SIG-M5 treated with dmso at 0.1 percent for 504 hours (cell line): ENCODE data around the gene CLEC4M.
A peak's percentile ranks its signal among the peaks of the same experiment; 100 is the strongest.

Experiments
- DNase-seq: peaks from one replicate; lab custom pipeline; 2025; ENCODE audit not compliant: unreplicated experiment; lab: John Stamatoyannopoulos, UW

CLEC4M gene, protein sequence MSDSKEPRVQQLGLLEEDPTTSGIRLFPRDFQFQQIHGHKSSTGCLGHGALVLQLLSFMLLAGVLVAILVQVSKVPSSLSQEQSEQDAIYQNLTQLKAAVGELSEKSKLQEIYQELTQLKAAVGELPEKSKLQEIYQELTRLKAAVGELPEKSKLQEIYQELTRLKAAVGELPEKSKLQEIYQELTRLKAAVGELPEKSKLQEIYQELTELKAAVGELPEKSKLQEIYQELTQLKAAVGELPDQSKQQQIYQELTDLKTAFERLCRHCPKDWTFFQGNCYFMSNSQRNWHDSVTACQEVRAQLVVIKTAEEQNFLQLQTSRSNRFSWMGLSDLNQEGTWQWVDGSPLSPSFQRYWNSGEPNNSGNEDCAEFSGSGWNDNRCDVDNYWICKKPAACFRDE

DNA sequence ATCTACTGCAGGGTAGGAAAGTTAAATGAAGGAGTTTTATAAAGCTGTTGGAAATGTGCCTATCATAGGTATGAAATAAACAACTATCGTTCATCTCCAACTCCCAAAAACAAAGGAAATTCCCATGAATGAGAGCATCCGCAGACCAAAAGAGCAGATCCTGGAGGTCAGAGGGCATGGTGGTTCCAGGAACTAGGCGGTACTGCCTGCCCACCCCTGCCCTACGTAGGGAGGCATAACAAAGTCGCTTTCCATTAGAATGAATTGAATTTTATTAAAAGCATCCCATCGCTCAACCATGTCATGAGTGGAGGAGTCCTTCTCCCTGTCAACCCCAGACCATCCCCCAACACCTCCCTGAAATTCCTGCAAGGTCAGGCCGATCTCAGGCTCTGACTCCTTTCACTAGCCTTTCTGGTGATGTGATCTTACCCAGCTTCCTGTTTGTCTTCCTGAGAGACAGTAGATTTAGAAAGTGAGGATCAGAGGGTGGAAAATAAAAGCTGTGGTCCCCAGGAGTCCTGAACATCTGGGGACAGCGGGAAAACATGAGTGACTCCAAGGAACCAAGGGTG, at the start of gene CLEC4M:
CLEC4M (plus strand) TSS at position 525 of the 575 bp plus-strand sequence; CDS start at position 549, 24 bp downstream.
- no peak for DNase-seq

DNA sequence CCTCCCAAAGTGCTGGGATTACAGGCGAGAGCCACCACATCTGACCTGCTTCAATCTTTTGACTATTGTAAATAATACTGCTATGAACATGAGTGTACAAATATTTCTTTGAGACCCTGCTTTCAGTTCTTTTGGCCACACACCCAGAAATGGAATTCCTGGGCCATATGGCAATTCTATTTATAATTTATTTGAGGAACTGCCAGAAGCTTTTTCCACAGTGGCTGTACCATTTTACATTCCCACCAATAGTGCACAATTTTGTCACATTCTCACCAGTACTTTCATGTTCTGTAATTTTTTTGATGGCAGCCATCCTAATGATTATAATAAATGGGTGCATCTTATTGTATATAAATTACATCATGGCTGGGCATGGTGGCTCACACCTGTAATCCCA, 47.4 kb upstream of the CLEC4M start:
- DNase-seq, result no peak

DNA sequence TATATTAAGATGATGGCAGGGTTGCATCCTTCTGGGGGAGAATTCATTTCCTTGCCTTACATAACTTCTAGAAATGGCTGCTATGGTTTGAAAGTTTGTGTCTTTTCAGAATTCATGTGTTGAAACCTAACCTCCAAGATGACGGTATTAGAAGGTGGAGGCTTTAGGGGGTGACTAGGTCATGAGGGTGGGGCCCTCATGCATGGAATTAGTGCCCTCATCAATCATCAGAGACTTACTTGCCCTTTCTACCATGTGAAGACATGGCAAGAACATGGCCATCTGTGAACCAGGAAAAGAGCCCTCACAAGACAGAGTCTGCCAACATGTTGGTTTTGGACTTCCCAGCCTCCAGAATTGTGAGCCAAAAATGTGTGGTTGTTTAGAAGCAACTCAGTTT, 46.3 kb upstream of the CLEC4M start:
- no peak for DNase-seq

DNA sequence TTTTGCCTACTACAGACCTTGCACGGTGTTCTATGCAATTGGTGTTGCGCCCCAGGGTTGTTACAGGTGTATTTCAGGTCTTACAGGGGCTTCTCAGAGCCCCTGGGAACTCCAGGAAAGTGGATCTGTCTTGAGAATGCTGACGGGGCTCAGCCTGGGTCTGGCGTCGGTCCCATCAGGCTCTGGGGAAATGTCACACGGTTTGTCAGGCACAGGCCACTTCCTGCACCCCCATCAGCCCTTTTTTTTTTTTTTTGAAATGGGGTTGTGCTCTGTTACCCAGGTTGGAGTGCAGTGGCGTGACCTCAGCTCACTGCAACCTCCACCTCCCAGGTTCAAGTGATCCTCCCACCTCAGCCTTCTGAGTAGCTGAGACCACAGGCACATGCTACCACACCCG, 44.4 kb upstream of the CLEC4M start:
- no peak for DNase-seq

DNA sequence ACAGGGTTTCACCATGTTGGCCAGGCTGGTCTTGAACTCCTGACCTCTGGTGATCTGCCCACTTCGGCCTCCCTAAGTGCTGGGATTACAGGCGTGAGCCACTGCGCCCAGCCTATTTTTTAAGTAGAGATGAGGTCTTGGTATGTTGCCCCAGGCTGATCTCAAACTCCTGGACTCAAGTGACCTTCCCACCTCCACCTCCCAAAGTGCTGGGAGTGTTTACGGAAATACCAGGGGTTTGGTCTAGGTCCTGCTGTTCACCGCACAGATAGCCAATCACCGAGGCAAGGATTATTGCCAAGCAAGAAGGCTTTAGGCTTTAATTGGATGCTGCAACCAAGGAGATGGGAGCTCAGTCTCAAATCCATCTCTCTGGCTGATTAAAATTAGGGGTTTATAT, 42.7 kb upstream of the CLEC4M start:
- DNase-seq, result no peak

DNA sequence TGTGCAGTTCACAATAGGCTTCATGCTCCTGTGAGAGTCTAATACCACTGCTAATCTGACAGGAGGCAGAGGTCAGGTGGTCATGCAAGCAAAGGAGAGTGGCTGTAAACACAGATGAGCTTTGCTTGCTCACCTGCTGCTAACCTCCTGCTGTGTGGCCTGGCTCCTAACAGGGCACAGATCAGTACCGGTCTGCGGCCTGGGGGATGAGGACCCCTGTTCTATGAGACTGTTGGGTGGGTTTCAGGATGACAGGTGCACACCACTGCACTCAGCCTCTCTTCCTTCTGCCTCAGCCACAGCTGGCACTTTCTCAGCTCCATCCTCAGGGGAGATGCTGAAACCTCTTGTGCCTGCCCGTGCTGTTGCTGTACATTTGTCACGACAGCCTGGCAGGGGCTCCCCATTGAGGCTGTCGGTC, 40.8 kb upstream of the CLEC4M start:
- no peak for DNase-seq

DNA sequence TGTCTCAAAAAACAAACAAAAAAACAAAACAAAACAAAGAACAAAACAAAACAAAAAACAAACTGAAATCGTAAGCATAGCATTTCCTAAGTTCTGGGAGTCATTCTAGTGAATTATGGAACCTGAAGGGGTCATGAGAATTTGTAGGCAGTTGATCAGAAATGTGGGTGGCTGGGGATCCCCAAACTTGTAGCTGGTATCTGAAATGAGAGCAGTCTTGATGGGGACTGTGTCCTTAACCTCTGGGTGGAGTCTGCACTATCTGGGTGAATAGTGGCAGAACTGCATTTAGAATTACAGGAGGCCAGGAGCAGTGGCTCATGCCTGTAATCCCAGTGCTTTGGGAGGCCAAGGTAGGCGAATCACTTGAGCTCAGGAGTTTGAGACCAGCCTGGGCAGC, 37.3 kb upstream of the CLEC4M start:
- no peak for DNase-seq

DNA sequence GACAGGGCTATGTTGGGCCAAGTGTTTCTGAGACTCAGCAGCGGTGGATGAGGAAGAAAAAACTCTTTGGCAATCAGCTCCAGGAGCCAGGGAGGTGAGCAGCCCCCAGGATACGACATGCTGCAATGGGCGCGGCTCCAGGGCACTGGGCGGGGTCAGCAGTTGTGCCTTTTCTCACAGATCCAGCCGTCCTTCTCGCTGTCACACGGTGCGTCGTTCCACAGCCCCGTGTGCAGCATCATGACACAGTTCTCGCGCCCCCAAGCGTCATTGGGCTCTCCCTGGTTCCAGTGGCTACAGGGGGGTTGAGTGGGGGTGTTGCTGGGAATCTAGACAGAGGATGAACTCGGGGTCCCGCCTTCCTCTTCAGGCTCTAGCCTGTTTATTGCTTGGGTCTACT, 33.8 kb upstream of the CLEC4M start:
- peak; percentile 57 for DNase-seq

DNA sequence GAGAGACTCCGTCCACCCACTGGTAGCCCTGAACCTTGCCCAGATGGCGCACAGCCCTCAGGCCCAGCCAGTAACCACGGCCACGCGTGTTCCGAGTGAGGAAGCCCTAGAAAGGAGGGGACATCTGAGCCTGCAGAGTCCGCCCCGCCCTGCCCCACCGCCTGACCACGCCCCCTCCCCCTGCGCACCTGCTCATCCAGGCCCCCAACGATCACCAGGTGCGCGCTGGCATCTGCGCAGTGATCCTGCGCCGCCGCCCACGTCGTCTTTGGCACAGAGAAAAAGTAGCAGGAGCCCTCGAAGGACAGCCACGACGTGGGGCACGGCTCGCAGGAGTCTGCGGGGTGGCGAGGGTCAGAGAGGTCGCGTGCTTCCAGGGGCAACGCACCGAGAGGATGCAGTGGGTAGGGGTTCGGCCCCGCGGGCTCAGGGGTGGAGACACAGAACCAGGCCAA, 33.2 kb upstream of the CLEC4M start:
- no peak for DNase-seq

DNA sequence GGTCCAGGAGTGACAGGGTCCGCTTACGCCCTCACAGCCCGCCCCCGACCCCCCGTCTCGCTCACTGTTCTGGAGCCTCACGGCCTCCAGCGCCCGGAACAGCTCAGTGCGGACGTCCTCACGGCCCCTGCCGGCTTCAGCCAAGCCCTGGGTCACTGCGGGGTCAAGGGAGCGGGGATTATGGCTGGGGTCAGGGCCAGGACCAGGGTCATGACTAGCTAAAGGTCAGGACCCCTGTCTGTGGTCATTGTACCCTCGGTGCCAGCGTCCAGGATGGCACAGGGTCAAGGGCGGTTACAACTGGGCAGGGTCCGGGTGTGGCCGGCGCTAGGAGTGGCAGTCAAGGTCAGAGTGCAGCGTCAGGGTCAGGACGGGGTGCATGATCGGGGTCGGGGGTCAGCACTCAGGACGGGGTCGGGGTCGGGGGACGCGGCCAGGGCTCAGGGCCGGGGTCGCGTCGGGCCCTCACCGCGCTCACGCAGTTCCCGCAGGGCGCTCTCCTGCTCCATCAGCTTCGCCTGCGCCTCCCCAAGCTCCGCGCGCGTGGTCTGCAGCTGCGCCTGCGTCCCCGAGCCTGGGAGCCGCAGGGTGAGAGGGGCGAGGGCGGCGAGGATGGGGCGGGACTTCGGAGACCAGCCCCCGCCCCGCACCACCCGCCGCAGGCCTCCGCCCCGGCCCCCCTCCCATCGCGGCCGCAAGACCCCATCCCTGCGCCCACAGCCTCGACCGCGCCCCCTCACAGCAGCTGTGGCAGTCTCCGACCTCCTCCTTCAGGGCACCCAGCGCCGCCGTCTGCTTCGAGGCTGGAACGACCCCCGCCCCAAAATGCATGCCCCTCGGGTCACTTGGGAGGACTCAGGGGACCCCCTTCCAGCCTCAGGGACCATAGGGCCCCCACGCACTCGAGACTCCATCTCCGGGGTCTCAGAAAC, 32.5 kb upstream of the CLEC4M start:
- no peak for DNase-seq

DNA sequence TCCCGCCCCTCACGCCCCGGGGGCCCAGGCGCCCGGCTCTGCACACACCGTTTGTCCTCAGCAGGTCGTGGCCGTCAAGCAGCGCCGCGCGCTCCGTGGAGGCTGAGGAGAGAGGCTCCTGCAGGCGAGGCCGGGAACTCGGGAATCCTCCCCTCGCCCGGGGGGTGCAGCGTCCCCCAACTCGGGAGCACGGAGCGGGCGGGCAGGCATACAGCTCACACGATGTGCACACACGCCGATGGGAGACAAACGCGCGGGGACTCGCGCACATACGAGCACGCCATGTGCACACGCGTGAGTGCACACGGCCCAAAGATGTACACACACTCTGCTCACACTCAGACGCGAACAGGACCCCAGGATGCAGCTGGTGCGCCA, 31.8 kb upstream of the CLEC4M start:
- no peak for DNase-seq

DNA sequence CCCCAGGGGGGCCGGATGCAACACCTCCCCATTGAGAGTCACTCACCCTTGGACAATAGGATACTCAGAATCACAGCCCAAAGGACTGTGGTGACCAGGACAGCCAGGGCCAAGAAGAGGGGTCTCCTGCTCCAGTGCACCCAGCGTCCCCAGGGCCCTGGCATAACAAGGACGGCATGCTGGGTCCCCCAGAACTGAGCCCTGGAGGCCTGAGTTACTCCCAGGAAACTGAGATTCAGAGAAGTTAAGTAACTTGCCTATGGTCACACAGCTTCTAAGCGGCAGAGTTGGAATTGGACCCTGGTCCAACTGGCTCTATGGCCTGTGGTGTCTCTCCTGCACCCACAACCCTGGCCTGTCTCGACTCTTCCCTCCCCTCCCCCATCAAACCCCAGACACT, 31.4 kb upstream of the CLEC4M start:
- no peak for DNase-seq

DNA sequence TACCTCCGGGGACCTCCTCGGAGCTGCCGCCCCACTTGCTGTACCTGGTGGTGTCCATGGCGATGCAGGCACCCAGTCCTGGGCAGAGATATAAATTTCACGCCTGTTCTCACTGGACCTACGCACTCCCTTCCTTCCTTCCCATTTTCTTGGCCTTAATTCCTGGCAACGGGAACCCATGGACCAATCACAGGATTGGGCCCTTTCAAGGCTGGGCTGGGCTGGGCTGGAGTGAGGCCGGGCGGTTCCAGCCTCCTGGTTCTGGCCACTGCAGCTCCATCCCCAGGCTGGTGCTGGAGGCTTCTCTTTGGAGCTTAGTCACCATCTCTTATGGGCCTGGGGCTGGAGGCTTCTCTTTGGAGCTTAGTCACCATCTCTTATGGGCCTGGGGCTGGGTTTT, 31.0 kb upstream of the CLEC4M start, which contains the start of gene CLEC4G:
CLEC4G (minus strand) TSS at position 66 of the 400 bp plus-strand sequence; CDS start at position 58, 8 bp downstream.
- no peak for DNase-seq

DNA sequence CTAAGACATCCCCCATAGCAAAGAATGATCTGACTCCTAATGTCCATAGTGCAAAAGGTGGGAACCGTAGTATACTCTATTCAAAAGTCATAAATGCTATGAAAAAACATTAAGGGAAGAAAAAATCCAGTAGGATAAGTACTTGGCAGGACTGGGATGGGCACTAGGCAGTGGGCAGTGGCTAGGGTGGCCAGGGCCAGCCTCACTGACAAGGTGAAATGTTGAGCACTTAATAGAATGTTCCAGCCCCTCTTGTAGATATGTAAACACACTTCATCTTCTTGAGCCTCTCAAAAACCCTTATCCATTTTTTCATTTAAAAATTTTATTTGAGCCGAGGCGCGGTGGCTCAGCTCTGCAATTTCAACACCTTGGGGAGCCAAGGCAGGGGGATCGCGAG, 29.7 kb upstream of the CLEC4M start:
- no peak for DNase-seq

DNA sequence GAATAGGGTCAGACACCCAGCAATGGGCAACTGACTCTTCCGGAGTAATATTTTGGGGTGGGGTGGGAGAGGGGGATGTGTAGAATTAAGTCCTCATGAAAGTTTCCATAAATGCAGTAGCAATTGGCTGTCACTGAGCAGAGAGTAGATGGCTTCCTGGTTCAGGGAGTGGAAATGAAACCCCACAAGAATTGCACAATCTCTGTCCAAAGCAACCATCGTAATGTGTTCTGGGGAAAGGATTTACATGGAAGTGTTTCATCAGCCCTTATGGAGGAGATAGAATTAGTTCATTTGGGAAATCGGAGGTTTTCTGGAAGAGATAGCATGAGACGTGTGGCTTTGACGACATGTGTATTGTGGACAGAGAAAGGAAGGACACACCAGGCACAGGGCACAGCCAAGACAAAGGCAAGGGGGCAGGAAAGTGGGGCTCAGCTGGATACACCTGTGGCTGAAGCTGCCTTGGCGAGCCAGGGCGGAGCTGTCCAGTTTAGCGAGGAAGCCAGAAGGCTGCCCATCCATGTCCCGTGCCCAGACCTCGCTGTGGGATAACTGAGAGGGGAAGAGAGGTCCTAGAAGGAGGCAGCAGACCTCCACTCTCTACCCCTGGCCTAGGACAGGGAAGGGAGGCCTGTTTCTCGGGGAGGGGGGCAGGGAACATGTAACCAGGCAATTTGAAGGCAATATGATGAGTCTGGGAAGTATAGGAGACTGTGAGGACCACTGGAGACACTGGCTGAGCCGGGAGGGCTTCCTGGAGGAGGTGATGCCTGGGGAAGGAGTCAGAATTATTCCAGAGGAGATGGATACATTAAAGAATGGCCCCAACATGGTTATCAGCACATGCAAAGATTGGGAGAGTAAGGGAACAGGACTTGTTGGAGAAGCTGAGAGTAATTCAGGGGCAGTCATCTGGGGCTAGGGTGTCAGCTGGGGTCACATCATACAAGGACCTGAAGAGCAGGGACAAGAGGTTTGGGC, 28.5 kb upstream of the CLEC4M start:
- peak; percentile 90 for DNase-seq

DNA sequence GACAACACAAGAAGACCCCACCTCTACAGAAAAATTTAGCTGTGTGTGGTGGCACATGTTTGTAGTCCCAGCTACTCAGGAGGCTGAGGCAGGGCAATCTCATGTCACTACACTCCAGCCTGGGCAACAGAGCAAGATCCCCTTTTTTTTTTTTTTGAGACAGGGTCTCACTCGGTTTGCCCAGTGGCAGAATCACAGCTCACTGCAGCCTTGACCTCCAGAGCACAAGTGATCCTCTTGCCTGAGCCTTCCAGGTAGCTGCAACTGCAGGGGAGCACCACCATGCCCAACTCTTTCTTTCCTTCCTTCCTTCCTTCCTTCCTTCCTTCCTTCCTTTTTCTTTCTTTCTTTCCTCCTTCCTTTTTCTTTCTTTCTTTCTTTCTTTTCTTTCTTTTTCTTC, 26.9 kb upstream of the CLEC4M start:
- DNase-seq, result no peak

DNA sequence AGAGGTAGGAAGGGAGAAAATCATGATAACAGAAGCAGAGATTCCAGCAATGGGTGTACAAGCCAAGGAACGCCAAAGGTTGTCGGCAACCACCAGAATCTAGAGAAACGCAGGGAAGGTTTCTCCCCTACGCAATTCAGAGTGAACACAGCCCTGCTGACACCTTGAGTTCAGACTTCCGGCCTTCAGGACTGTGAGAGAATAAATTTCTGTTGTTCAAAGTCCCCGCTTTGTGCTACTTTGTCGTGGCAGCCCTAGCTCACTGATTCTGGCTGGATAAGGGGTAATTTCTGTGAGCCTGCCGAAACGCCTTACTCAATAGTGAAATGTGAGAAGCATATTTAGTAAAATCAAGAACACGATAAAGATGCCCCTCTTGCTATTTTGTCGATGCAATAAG, 25.8 kb upstream of the CLEC4M start:
- no peak for DNase-seq

DNA sequence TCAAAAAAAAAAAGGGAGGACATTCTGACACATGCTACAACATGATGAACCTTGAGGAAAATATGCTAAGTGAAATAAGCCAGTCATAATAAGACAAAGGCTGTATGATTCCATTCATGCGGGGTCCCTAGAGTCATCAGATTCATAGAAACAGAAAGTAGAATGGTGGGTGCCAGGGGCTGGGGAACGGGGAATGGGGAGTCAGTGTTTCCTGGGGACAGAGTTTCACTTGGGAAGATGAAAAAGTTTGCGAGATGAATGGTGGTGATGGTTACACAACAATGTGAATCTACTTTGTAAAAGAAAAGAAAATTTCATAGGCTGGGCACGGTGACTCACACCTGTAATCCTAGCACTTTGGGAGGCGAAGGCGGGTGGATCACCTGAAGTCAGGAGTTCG, 25.0 kb upstream of the CLEC4M start:
- DNase-seq, result no peak

DNA sequence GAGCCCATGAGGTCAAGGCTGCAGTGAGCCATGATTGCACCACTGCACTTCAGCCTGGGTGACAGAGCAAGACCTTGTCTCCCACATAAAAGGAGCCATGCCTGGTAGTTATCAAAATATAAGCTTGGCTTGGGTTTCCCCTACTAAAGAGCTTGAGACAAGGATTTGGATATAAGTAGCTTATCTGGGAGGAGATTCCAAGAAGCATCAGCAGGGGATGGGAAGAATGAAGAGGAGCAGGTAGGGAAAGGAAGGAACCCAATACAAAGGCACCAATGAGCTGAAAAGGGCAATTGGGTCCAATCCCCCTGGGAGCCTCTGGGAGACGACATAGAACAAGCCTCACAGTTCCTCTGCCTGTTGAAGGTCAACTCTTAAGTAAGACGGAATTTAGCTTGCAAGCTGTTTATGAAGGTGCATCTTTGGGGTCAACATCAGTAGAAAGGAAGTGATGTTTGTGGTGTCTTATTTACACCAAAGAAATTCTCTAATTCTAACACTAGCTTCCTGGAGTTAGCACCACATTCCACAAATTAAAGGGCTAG, 23.8 kb upstream of the CLEC4M start:
- no peak for DNase-seq
